Measurements from ENCODE around the gene EIF2D. TPM values are rescaled to one million over a fixed set of nuclear protein-coding genes. Genes with fewer than 3 reads are reported as not detected.

Gene EIF2D
- total RNA-seq, 1 experiment from 2014 or later = 110 TPM

DNA sequence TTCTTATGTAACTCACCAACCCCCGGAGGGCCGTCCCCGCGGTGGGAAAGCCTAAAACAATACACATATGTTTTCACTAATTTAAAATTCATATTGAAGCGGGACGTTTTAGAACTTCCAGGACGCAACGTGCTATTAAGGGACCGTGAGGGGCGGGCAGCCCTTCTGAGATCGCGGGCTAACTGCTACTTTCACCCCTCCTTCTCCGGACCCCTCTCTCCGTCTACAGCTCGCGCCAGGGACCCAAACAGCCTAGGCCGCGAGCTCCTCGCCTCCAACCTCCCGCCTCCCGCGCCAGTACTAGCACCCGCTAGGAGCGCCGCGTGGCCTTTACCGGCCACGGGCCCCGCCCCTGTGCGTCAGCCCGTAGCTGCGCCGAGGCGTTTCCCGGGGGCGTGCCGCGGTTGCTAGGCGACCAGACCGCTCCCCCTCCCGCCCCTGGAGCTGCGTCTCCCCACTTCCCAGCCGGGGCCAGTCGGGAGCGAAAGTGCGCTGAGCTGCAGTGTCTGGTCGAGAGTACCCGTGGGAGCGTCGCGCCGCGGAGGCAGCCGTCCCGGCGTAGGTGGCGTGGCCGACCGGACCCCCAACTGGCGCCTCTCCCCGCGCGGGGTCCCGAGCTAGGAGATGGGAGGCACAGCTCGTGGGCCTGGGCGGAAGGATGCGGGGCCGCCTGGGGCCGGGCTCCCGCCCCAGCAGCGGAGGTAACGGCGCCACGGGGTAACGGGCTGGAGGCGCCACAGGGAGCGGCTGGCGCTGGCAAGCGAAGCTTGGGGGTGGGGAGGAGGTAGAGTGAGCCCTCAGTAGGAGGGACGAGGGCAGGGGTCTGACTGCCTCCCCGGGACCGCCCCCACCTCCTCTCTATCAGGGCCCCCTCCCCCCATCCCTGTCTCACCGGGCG is 23.1 kb upstream of the EIF2D start, which contains the start of gene DYRK3:
Gene DYRK3, plus strand, starts transcription at position 457 of the 898 bp plus-strand sequence. Its CDS starts 168 bp downstream, at position 625.
- Histone ChIP-seq H3F3A (ENCODE audit: low read length, unreplicated experiment) (no peaks in the 10 kb centered on the region), H3K27ac (ENCODE audit: low read length) (peak within 1 kb of the TSS; percentile 54)
- peak; percentile 82 for ATAC-seq

DNA sequence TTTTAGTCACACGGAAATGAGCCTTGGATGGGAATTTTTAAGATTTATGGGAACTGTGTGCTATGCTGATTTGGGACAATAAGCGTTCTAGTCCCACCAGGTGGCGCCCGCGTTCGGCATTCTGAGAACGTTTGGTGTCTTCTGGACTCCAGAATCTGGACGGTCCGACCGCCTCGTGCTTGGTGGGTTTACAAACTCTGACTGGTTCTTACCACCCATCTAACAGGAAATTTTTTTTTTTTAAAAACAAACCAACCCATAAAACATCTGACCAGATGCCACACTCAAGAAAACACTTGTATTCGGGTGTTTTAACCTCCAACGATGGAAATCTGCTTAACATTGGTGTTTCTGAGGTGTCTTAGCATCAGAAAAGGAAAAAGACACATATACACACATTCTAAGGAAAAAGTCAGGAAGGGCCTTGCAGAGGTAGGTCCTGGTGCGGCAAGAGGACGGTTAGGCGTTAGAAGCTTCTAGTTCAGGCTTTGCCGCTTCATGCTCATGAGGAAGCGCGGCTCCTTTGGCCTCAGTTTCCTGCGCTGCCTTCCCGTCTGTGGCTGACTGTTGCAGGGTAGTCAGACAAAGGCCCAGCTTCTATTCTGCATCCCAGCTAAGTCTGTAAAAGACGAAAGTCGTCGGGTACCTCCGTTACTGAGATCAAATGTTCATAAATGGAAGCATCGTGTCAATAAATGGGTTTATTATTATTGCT is 22.3 kb upstream of the EIF2D start:
- Histone ChIP-seq H4K20me1 (ENCODE audit: low read length) (no peaks in the 10 kb centered on the region), H3K79me2 (ENCODE audit: low read length) (0 out of 2 replicates have a peak, but pooled peaks cover 3% of the 10 kb centered on the region), H3K27me3 (ENCODE audit: low read length) (no peaks in the 10 kb centered on the region), H3K27ac (ENCODE audit: low read length) (peak overlapping the region; percentile 54), H3K4me2 (ENCODE audit: low read length) (peak overlapping the region; percentile 89), H3F3A (ENCODE audit: low read length, unreplicated experiment) (no peaks in the 10 kb centered on the region), H3K9ac (ENCODE audit: low read length) (peak overlapping the region; percentile 71), H2AFZ (ENCODE audit: low read length) (peak overlapping the region; percentile 95), H3K4me3 (ENCODE audit: low read length) (peak overlapping the region; percentile 85), H3K9me3 (ENCODE audit: low read length) (no peaks in the 10 kb centered on the region), H3K4me1 (ENCODE audit: insufficient read depth, low read length) (peaks cover 21% of the 10 kb centered on the region), H3K9me2 (replicated peaks; ENCODE audit: low read length) (no peaks in the 10 kb centered on the region), H3K36me3 (ENCODE audit: low read depth, low read length) (no peaks in the 10 kb centered on the region)
- no peak for TF ChIP-seq EZH2 (IDR thresholded peaks at IDR 0.05; ENCODE audit: low read length, unreplicated experiment)
- TF ChIP-seq, protein P1, sequence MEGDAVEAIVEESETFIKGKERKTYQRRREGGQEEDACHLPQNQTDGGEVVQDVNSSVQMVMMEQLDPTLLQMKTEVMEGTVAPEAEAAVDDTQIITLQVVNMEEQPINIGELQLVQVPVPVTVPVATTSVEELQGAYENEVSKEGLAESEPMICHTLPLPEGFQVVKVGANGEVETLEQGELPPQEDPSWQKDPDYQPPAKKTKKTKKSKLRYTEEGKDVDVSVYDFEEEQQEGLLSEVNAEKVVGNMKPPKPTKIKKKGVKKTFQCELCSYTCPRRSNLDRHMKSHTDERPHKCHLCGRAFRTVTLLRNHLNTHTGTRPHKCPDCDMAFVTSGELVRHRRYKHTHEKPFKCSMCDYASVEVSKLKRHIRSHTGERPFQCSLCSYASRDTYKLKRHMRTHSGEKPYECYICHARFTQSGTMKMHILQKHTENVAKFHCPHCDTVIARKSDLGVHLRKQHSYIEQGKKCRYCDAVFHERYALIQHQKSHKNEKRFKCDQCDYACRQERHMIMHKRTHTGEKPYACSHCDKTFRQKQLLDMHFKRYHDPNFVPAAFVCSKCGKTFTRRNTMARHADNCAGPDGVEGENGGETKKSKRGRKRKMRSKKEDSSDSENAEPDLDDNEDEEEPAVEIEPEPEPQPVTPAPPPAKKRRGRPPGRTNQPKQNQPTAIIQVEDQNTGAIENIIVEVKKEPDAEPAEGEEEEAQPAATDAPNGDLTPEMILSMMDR (conservative IDR thresholded peaks at IDR 0.05; ENCODE audit: low read depth, low read length) = peak; percentile 99
- CTCF ChIA-PET = interaction anchor here (0.6 to 4.8 kb wide), 7 partner anchors 22 to 1273 kb away, joined by 3 to 71 read pairs (median 4); partner anchors contain the start of gene EIF2D
- intact Hi-C loops (cut with micrococcal nuclease) = loop anchor here (1.0 to 10.0 kb wide), 9 partner anchors 22 to 420 kb away; partner anchors contain the start of genes EIF2D, MAPKAPK2, PFKFB2 and YOD1
- POLR2A ChIA-PET (ENCODE audit: unreplicated experiment) = interaction anchor here (0.5 to 1.2 kb wide), 10 partner anchors 18 to 400 kb away, joined by 3 to 9 read pairs (median 4); partner anchors contain the start of genes C1orf116 and EIF2D
- peak; percentile 48 for ATAC-seq
- peak; percentile 100 for DNase-seq
- TSS peak; percentile 99 for BruUV-seq (replicated peaks)

More for the DNA sequence above, 23.1 kb upstream of the EIF2D start, which contains the start of gene DYRK3:
- DNase-seq = peak; percentile 98
- TF ChIP-seq EZH2phosphoT487 (IDR thresholded peaks at IDR 0.05; ENCODE audit: borderline replicate concordance, low read length) = no peak
- TF ChIP-seq EZH2 (IDR thresholded peaks at IDR 0.05; ENCODE audit: low read length, unreplicated experiment) = no peak
- TF ChIP-seq, protein P1 (conservative IDR thresholded peaks at IDR 0.05; ENCODE audit: low read depth, low read length) = no peak
- peak within 1 kb of the TSS; percentile 71 for H3K9ac ChIP-seq (ENCODE audit: low read length)
- ChIA-PET POLR2A (ENCODE audit: unreplicated experiment) (interaction anchor here (0.5 to 1.2 kb wide), 16 partner anchors 12 to 399 kb away, joined by 3 to 18 read pairs (median 4); partner anchors contain the start of genes C1orf116, EIF2D and IL10), CTCF (interaction anchor here (0.6 to 4.8 kb wide), 9 partner anchors 23 to 1272 kb away, joined by 3 to 71 read pairs (median 3); partner anchors contain the start of gene EIF2D)
- H3K9me2 ChIP-seq (replicated peaks; ENCODE audit: low read length) = no peaks in the 10 kb centered on the region
- H4K20me1 ChIP-seq (ENCODE audit: low read length) = no peaks in the 10 kb centered on the region
- peaks cover 21% of the 10 kb centered on the region for H3K4me1 ChIP-seq (ENCODE audit: insufficient read depth, low read length)
- H3K79me2 ChIP-seq (ENCODE audit: low read length) = 0 out of 2 replicates have a peak, but pooled peaks cover 3% of the 10 kb centered on the region
- peak within 1 kb of the TSS; percentile 85 for H3K4me3 ChIP-seq (ENCODE audit: low read length)
- peak within 1 kb of the TSS; percentile 89 for H3K4me2 ChIP-seq (ENCODE audit: low read length)
- intact Hi-C loops (cut with micrococcal nuclease) = loop anchor here (2.0 to 10.0 kb wide), 6 partner anchors 23 to 419 kb away; partner anchors contain the start of genes EIF2D, PFKFB2 and YOD1
- no TSS peak for BruUV-seq (replicated peaks)
- peak within 1 kb of the TSS; percentile 95 for H2AFZ ChIP-seq (ENCODE audit: low read length)
- no peaks in the 10 kb centered on the region for H3K36me3 ChIP-seq (ENCODE audit: low read depth, low read length)
- no peaks in the 10 kb centered on the region for H3K27me3 ChIP-seq (ENCODE audit: low read length)
- H3K9me3 ChIP-seq (ENCODE audit: low read length) = no peaks in the 10 kb centered on the region

All from PC-3 (cell line).